Measurements from ENCODE around the gene MISP.
"Not testable (repeated sequence)": the region's sequence is repeated elsewhere in the genome, so short reads cannot be mapped to it uniquely, and the experiment has no call there.

DNA sequence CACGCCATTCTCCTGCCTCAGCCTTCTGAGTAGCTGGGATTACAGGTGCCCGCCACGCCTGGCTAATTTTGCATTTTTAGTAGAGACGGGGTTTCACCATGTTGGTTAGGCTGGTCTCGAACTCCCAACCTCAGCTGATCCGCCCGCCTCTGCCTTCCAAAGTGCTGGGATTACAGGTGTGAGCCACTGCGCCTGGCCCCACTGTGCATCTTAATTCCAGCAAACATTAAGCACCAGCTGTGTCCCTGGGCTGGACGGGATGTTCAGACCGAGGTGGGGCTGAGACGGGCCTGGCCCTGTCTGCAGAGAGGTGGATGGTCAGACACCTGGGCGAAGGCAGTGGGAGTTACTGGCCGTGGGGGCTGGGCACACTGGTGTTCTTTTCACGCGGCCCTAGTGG is 21.3 kb upstream of the MISP start:
- not testable (repeated sequence) for TF ChIP-seq CSRNP3 (CRISPR knock-in tag; IDR thresholded peaks at IDR 0.05); PPARA (CRISPR knock-in tag; IDR thresholded peaks at IDR 0.05; ENCODE audit: borderline replicate concordance); ZFP30 (CRISPR knock-in tag; IDR thresholded peaks at IDR 0.05); TCF4 (CRISPR knock-in tag; IDR thresholded peaks at IDR 0.05; ENCODE audit: borderline replicate concordance); ZNF70 (CRISPR knock-in tag; IDR thresholded peaks at IDR 0.05); BACH2 (CRISPR knock-in tag; IDR thresholded peaks at IDR 0.05; ENCODE audit: borderline replicate concordance); RARB (CRISPR knock-in tag; IDR thresholded peaks at IDR 0.05); GLIS3 (CRISPR knock-in tag; IDR thresholded peaks at IDR 0.05)
- TF ChIP-seq, protein P1, sequence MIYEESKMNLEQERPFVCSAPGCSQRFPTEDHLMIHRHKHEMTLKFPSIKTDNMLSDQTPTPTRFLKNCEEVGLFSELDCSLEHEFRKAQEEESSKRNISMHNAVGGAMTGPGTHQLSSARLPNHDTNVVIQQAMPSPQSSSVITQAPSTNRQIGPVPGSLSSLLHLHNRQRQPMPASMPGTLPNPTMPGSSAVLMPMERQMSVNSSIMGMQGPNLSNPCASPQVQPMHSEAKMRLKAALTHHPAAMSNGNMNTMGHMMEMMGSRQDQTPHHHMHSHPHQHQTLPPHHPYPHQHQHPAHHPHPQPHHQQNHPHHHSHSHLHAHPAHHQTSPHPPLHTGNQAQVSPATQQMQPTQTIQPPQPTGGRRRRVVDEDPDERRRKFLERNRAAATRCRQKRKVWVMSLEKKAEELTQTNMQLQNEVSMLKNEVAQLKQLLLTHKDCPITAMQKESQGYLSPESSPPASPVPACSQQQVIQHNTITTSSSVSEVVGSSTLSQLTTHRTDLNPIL (CRISPR knock-in tag; IDR thresholded peaks at IDR 0.05; ENCODE audit: low read depth) = not testable (repeated sequence)
- TF ChIP-seq, protein P2, sequence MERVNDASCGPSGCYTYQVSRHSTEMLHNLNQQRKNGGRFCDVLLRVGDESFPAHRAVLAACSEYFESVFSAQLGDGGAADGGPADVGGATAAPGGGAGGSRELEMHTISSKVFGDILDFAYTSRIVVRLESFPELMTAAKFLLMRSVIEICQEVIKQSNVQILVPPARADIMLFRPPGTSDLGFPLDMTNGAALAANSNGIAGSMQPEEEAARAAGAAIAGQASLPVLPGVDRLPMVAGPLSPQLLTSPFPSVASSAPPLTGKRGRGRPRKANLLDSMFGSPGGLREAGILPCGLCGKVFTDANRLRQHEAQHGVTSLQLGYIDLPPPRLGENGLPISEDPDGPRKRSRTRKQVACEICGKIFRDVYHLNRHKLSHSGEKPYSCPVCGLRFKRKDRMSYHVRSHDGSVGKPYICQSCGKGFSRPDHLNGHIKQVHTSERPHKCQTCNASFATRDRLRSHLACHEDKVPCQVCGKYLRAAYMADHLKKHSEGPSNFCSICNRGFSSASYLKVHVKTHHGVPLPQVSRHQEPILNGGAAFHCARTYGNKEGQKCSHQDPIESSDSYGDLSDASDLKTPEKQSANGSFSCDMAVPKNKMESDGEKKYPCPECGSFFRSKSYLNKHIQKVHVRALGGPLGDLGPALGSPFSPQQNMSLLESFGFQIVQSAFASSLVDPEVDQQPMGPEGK (CRISPR knock-in tag; IDR thresholded peaks at IDR 0.05; ENCODE audit: borderline replicate concordance) = not testable (repeated sequence)
